Right atrium auricular region (tissue), 2 donors: Measurements from ENCODE around the gene KCP. TPM values are rescaled to one million over a fixed set of nuclear protein-coding genes. Genes with fewer than 3 reads are reported as not detected.

ENCODE experiments used
- DNase-seq: peaks from one replicate; pipeline ENCODE4 v3.0.0-alpha.2; 2019; ENCODE audit warnings: low spot score
- H3K27ac ChIP-seq, 2 donors: fragments of 200-600 bp; sonication (generic); 1 replicate in 1 of 2; 2 replicates in 1 of 2; pipeline ENCODE4 v1.5.1; 2016 to 2019
- H3K27me3 ChIP-seq, 2 donors: fragments of 200-600 bp; sonication (generic); one replicate each; pipeline versions ENCODE4 v1.5.1 to v1.6.0; 2017 to 2019
- H3K36me3 ChIP-seq: fragments of 200-600 bp; sonication (generic); one replicate; pipeline ENCODE4 v1.5.1; 2016
- H3K4me1 ChIP-seq, 2 donors: fragments of 200-600 bp; sonication (generic); one replicate each; pipeline versions ENCODE4 v1.5.1 to v1.6.0; 2017 to 2019
- H3K4me3 ChIP-seq, 2 donors: fragments of 200-600 bp; sonication (generic); 1 replicate in 1 of 2; 2 replicates in 1 of 2; pipeline ENCODE4 v1.5.1; 2017 to 2019; ENCODE audit warnings: mild to moderate bottlenecking in 1 of 2, moderate library complexity in 1 of 2
- H3K9me3 ChIP-seq, 2 donors: fragments of 200-600 bp; sonication (generic); one replicate each; pipeline ENCODE4 v1.5.1; 2019
- CTCF ChIP-seq, 2 donors: fragments of 200-600 bp; sonication (generic); IDR thresholded peaks; one replicate each; pipeline ENCODE4 v1.5.1; 2019; ENCODE audit warnings: antibody characterized with exemption in 2 of 2
- total RNA-seq, 2 donors: library from RNA; depleted of rRNA; stranded (reverse); fragments of >200 nt; gene quantifications; one replicate each; pipeline ENCODE4 v1.1.0, GENCODE V29; 2016

The KCP gene
- total RNA-seq, 2 donors from 2014 or later, result not detected

DNA sequence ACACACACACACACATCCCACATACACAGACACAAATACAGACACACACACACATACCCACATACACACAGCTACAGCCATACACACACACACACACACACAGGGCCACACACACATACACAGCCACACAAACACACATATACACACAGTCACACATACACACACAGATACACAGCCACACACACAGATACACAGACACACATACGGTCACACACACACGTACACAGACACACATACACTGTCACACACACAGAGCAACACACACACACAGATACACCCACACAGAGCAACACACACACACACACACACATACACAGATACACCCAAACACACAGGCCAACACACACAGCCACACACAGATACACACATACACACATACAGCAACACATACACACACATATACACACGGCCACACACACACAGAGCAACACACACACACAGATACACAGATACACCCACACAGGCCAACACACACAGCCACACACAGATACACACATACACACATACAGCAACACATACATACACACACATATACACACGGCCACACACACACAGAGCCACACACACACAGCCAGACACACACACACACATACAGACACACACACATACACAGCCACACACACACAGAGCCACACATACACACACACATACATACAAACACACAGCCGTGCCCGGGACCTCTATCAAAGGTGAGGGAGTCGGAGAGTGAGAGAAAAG, 22.3 kb downstream of the KCP start:
- DNase-seq, result no peak
- no peak overlapping the region for H3K27ac ChIP-seq
- no peak for TF ChIP-seq CTCF (IDR thresholded peaks at IDR 0.05)

GRCh38 chr7:128887169-128888038, 23.1 kb downstream of the KCP start:
- Histone ChIP-seq H3K9me3 (no peaks in the 10 kb centered on the region), H3K27me3 (peaks cover 6 to 9% of the 10 kb centered on the region in 2 donors), H3K27ac (no peak overlapping the region), H3K4me1 (peaks cover 0 to 8% of the 10 kb centered on the region in 2 donors), H3K4me3 (no peak overlapping the region), H3K36me3 (no peaks in the 10 kb centered on the region)
- no peak for TF ChIP-seq CTCF (IDR thresholded peaks at IDR 0.05)
- DNase-seq, result no peak

More for the DNA sequence above, 22.3 kb downstream of the KCP start:
- Histone ChIP-seq H3K9me3 (no peaks in the 10 kb centered on the region), H3K4me3 (no peak overlapping the region), H3K36me3 (no peaks in the 10 kb centered on the region), H3K27me3 (peaks cover 6 to 9% of the 10 kb centered on the region in 2 donors), H3K4me1 (peaks cover 0 to 8% of the 10 kb centered on the region in 2 donors)

DNA sequence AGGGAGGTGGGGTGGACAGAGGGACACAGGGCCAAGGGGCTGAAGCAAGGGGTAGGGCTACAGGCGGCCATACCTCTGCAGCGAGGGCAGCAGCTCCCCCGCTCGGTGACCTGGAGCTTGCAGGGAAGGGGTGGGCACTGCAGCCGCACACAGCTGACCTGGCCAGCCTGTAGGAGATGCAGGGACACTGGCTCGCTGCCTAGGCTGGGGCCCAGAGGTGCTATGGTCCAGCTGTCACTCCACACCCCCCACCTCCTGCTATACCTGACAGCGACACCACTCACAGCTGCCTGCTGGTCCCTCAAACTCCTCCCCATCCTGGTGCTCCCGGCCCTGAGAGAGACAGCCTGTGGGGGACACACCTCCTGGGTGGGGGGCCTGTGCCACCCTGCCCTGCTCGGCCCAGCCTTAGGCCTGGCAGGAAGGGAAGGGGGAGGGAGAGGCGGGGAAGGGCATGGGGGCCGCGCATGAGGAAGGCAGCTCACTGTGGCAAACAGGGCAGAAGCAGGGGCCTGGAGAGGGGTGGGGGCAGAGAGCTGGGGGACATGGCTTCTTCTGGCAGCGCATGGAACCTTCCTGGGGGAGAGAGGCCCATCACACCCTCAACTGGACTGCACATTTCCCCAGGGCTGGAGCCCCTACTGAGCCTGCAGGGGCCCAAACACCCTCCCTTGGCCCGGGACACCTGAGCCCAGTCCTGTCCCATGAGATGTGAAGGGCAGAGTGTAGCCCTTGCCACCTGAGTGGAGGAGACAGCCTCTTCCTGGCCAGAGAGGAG, 23.9 kb downstream of the KCP start:
- no peak overlapping the region for H3K4me3 ChIP-seq
- no peaks in the 10 kb centered on the region for H3K36me3 ChIP-seq
- DNase-seq, result no peak
- TF ChIP-seq CTCF (IDR thresholded peaks at IDR 0.05), result no peak
- peaks cover 6 to 9% of the 10 kb centered on the region in 2 donors for H3K27me3 ChIP-seq
- no peaks in the 10 kb centered on the region for H3K9me3 ChIP-seq
- no peak overlapping the region for H3K27ac ChIP-seq
- H3K4me1 ChIP-seq, result peaks cover 0 to 8% of the 10 kb centered on the region in 2 donors

- no peak overlapping the region for H3K27ac ChIP-seq
- peaks cover 0 to 3% of the 10 kb centered on the region in 2 donors for H3K4me1 ChIP-seq
- H3K27me3 ChIP-seq, result peaks cover 0 to under 1% of the 10 kb centered on the region in 2 donors
- no peaks in the 10 kb centered on the region for H3K36me3 ChIP-seq
- DNase-seq, result no peak
- H3K9me3 ChIP-seq, result no peaks in the 10 kb centered on the region
- no peak overlapping the region for H3K4me3 ChIP-seq
- no peak for TF ChIP-seq CTCF (IDR thresholded peaks at IDR 0.05)
These were observed 24.9 kb downstream of the KCP start for GRCh38 chr7:128885370-128886187.
